HG02884 (cell line): ENCODE measurements around the gene TYW1.
"Not testable (repeated sequence)": the region's sequence is repeated elsewhere in the genome, so short reads cannot be mapped to it uniquely, and the experiment has no call there.

Experiments used
- ATAC-seq: cut with Tn5 transposase; IDR thresholded peaks from one replicate; pipeline ENCODE4 v1.9.1; 2021; ENCODE audit warnings: mild to moderate bottlenecking, moderate library complexity; ENCODE audit not compliant: unreplicated experiment

Gene TYW1, protein sequence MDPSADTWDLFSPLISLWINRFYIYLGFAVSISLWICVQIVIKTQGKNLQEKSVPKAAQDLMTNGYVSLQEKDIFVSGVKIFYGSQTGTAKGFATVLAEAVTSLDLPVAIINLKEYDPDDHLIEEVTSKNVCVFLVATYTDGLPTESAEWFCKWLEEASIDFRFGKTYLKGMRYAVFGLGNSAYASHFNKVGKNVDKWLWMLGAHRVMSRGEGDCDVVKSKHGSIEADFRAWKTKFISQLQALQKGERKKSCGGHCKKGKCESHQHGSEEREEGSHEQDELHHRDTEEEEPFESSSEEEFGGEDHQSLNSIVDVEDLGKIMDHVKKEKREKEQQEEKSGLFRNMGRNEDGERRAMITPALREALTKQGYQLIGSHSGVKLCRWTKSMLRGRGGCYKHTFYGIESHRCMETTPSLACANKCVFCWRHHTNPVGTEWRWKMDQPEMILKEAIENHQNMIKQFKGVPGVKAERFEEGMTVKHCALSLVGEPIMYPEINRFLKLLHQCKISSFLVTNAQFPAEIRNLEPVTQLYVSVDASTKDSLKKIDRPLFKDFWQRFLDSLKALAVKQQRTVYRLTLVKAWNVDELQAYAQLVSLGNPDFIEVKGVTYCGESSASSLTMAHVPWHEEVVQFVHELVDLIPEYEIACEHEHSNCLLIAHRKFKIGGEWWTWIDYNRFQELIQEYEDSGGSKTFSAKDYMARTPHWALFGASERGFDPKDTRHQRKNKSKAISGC

DNA sequence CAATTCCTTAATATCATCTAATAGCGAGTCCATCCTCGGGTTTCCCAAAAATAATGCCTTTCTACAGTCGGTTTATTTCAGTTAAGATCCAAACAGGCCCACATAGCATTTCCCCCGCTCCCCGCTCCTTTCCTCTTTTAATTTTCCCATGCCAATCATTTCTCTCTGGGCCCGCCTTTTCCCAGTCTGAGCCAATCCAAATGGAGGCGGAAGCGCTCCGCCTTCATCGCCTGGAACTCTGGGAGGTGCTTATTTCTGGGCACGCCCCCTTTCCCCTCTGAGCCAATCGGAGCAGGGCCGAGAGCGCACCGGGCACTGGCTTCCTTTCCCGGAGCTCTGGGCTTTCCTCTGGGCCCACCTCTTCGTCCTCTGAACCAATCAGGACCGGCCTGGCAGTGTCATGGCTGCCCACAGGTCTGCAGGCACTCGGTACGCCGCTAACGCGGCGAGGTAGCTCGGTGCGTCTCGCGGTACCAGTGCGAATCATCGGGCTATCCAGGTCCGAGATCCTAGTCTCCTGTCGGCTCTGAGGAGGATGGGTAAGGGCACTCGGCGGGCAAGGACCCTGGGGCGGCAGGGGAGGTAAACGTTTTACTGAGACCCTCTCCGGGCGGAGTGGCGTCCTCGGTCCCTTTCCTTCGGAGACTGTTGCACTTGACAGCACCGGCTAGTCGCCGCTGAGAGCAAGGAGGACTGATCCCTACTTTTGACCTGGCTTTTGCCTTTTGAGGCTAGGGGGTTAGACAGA, at the start of gene TYW1:
Gene TYW1, plus strand, starts transcription at position 390 of the 748 bp plus-strand sequence. Its CDS starts 146 bp downstream, at position 536.
- peak; percentile 90 for ATAC-seq

DNA sequence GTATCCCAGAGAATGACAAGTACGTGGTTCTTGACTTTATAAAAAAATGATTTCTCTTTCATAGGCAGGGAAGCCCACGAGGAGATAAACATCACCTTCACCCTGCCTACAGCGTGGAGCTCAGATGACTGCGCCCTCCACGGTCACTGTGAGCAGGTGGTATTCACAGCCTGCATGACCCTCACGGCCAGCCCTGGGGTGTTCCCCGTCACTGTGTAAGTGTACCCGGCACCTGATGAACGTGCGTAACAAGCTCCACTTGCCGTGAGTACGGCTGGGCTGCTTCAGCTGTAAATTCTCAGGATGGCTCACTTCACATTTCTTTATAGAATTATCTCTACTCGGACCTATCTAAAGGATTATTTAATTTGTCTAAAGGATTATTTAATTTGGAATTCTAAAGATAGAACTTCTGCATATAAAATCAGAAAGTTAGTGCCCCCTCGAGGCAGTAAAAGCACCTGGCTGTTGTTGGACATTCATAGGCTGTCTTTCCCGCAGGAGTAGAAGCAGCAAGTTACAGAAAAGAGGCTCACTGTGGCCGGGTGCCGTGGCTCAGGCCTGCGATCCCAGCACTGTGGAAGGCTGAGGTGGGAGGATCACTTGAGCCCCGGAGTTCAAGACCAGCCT, 48.0 kb upstream of the TYW1 start:
- ATAC-seq, result no peak

DNA sequence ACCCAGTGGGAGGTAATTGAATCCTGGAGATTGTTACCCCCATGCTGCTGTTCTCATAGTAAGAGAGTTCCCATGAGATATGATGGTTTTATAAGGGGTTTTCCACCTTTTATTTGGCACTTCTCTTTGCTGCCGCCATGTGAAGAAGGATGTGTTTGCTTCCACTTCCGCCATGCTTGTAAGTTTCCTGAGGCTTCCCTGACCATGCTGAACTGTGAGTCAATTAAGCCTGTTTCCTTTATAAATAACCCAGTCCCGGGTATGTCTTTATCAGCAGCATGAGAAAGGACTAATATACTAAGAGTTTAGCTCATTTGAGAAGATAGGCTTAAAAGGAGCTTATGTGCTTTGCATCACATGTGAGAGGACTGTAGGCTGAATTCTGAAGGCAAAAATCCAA, 46.3 kb upstream of the TYW1 start:
- ATAC-seq, result no peak

DNA sequence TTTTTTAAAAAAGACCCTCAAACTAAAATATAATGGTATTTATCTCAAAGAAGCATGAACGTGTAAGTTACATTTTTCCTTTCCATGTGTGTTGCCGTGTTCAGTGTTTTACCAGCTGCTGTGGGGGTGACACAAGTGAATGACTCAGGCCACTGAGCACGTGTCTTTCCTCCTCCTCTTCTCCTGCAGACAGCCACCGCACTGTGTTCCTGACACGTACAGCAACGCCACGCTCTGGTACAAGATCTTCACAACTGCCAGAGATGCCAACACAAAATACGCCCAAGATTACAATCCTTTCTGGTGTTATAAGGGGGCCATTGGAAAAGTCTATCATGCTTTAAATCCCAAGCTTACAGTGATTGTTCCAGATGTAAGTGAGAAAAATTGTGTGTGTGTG, 45.9 kb upstream of the TYW1 start:
- no peak for ATAC-seq

DNA sequence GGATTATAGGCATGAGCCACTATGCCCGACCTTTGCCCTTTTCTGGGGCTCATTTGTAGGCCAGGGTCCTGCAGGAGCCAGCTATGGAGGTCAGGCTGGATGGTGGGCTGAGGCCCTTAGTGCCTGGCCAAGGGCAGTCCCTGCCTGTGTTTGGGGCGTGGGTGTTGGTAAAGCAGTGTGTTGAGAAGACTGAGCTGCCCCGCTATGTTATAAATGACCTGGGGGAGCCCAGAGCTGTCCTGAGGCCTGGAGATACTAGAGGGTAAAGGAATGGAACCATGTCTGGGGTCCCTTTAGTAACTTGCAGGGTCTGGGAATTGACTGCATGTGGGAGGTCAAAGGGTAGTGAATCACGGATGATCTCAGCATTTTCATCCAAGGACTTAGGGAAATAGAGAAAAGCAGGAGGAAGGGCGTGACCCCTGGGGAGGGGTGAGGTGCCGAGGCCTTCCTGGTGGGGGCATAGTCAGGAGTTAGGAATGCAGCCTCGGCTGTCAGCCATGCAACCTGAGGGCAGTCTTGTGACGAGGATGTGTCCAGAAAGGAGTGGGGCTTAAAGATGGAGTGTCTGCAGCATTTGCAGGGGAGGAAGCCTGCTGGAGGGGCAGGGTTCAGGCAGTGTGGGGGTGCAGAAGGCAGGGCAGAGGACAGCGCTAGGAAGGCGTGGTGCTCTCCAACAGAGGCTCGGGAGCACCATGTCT, 44.1 kb upstream of the TYW1 start:
- no peak for ATAC-seq

DNA sequence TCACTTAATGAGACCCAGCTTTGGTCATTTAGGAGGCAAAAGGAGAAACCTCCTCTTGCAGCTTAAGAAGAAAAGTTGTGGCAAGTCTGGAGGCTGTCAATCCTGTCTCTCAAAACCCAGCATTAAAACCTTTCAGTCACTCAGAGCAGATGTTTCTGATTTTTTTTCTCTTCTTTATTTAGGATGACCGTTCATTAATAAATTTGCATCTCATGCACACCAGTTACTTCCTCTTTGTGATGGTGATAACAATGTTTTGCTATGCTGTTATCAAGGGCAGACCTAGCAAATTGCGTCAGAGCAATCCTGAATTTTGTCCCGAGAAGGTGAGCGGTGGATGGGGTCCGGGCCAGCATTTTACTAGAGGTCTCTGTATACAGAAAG, 43.6 kb upstream of the TYW1 start:
- ATAC-seq, result no peak

DNA sequence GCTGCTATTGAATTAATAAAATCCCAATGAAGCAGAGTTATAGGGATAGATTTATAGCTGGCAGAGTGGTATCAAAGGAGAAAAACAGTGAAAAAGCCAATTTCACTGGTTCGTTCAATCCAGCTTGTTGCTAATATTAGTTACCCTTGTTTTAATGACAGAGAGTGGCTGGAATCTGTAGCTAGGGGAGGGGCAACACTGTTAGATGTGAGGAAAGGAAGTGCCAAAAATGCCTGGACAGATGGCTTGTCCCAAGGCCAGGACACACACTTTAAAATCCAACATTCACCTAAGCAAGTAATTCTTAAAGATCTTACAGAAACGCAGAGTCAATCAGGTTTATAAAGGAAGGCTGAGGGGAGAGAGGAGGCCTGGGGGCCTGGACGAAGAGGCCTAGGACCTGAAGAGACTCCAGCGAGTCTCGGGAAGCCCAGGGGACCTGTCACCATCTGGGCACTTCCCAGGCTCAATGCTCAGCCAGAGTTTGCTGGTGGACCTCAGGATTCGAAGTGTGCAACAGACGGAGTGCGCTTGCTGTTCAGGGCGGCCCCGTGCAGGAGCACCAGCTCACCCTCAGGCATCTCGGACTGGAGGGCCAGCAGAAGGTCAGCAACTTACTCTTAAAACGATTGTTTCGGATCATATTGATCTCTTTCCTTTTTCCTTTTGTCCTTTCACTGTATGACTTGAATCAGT, 38.9 kb upstream of the TYW1 start:
- ATAC-seq, result no peak

GRCh38 chr7:66958538-66959350, 37.9 kb upstream of the TYW1 start:
- ATAC-seq, result no peak

GRCh38 chr7:66960192-66960591, 36.4 kb upstream of the TYW1 start:
- no peak for ATAC-seq

- ATAC-seq, result no peak
Observed at GRCh38 chr7:66961096-66961495, 35.5 kb upstream of the TYW1 start.

GRCh38 chr7:66964411-66964810, 32.2 kb upstream of the TYW1 start:
- no peak for ATAC-seq

- ATAC-seq, result no peak
Observed at GRCh38 chr7:66967029-66967428, 29.6 kb upstream of the TYW1 start.

DNA sequence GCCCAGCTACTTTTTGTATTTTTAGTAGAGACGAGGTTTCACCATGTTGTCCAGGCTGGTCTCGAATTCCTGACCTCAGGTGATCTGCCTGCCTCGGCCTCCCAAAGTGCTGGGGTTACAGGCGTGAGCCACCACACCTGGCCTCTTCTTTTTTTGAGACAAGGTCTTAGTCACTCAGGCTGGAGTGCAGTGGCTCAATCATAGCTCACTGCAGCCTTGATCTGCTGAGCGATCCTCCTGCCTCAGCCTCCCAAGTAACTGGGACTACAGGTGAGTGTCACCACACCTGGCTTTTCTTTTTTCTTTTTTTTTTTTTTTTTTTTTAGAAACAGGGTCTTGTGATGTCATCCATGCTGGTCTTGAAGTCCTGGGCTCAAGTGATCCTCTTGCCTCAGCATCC, 27.6 kb upstream of the TYW1 start:
- not testable (repeated sequence) for ATAC-seq

DNA sequence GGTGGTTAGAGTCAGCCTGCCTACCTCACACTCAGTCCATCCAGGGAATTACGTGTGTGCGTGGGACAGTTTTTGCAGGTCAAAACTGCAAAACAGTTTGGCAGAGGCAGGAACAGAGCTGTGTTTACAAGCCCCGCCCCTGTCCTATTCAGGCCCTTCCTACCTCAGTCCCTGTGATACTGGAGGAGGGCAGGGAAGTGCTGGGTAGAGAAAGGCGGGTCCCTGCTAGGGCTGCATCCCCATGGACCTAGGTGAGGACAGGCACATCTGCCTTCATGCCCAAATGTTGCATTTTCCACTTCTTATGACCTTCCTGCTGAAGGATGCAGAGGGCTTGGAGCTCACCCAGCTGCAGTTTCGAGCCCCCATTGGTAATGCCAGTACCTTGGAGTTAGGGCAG, 26.3 kb upstream of the TYW1 start:
- ATAC-seq, result no peak

GRCh38 chr7:66974986-66975590, 21.5 kb upstream of the TYW1 start:
- no peak for ATAC-seq

GRCh38 chr7:66978312-66978711, 18.3 kb upstream of the TYW1 start:
- not testable (repeated sequence) for ATAC-seq

DNA sequence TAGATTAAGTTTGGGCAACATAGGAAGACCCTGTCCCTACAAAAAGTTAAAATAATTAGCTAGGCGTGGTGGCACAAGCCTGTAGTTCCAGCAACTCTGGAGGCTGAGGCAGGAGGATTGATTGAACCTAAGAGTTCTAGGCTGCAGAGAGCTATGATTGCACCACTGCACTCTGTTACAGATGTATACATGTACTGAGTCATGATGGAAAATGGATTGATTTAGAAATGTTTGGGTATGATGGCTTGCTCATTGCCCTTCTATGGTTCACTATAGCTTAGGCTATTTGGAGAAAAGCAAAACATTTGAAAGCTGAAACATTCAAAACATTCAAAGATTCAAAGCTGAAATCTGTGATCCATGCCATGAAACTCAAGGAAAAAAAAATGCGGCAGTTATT, 17.6 kb upstream of the TYW1 start:
- ATAC-seq, result not testable (repeated sequence)

DNA sequence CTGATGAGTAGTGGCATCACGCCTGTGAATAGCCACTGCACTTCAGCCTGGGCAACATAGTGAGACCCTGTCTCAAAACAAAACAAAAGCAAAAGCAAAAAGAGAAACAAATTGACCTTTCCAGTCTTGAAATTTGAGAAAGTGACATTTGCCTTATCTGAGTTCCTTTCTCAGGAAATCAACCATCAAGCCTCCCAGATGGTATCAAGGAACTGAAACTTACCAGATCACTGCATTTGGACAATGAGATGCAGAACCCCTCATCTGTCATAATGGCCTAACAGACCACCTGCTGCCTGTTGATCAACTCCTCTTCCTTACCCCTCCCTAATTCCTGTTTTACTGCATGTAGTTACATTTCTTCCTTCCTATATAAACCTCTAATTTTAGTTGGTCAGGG, 16.3 kb upstream of the TYW1 start:
- not testable (repeated sequence) for ATAC-seq

- ATAC-seq, result not testable (repeated sequence)
Observed at GRCh38 chr7:66989552-66989951, 7.1 kb upstream of the TYW1 start.
